ENCODE data around the gene SSR2.

GRCh38 chr1:156063997-156064285, 43.2 kb upstream of the SSR2 start:
- TF ChIP-seq EP300 (IDR thresholded peaks at IDR 0.05) (no peak), CTCF (IDR thresholded peaks at IDR 0.05) (no peak), POLR2A (IDR thresholded peaks at IDR 0.05) (no peak)
